HCT116 (cell line): Measurements from ENCODE around the gene NUP42. TPM values are rescaled to one million over a fixed set of nuclear protein-coding genes. Genes with fewer than 3 reads are reported as not detected.

Source experiments
- ATAC-seq: fragments of 200-7000 bp; cut with Tn5 transposase; 2 replicates; pipeline ENCODE4 v1.9.1; 2020; ENCODE audit warnings: mild to moderate bottlenecking, moderate library complexity
- BruUV-seq: library from RNA; stranded (reverse); fragments of 400-500 nt; replicated peaks from 2 replicates; lab custom pipeline; 2021; lab: Mats Ljungman, UMichigan
- CTCF ChIA-PET: fragments of 300-600 bp; sonication (Branson Sonifier 250); formaldehyde crosslinking; loops from one replicate; lab custom pipeline; 2021; ENCODE audit warnings: antibody characterized with exemption; lab: Charles Lee
- POLR2A ChIA-PET: fragments of 300-600, 350-600 bp; sonication (Branson Sonifier 250); formaldehyde crosslinking; loops from one replicate; lab custom pipeline; 2021; ENCODE audit warnings: antibody characterized with exemption; lab: Charles Lee
- RAD21 ChIA-PET, 2 experiments: fragments of 300-600 bp; sonication (Branson Sonifier 250); formaldehyde crosslinking; loops; one replicate each; lab custom pipeline; 2023; ENCODE audit warnings: low total read pairs in 2 of 2; ENCODE audit not compliant: uncharacterized antibody in 2 of 2, unreplicated experiment in 2 of 2, low non-redundant PET in 1 of 2; lab: Charles Lee
- DNase-seq: peaks from one replicate; pipeline ENCODE4 v3.0.0-alpha.2; 2010; ENCODE audit warnings: low read depth, low spot score
- H2AFZ ChIP-seq: fragments of 200-600 bp; shearing (Covaris generic), sonication (generic); 2 replicates; pipeline ENCODE4 v1.6.1; 2017; ENCODE audit warnings: low read depth, mixed run types, mixed read lengths, antibody characterized with exemption, low read length; ENCODE audit not compliant: poor library complexity, severe bottlenecking
- H3K27ac ChIP-seq: 2 replicates; pipeline ENCODE4 v1.5.1; 2012; ENCODE audit warnings: low read depth, low read length
- H3K27me3 ChIP-seq: fragments of 200-600 bp; sonication (generic); 2 replicates; pipeline ENCODE4 v1.6.1; 2016; ENCODE audit warnings: mixed run types, low read length, mixed read lengths; ENCODE audit not compliant: insufficient read depth
- H3K36me3 ChIP-seq, 2 experiments: fragments of 200-500 bp in 1 of 2; fragments of 200-600 bp in 1 of 2; sonication (Bioruptor generic) in 1 of 2; sonication (generic) in 1 of 2; 2 replicates each; pipeline versions ENCODE4 v1.5.1 to v1.6.1; 2014 to 2016; ENCODE audit warnings: low read length in 2 of 2, inconsistent platforms in 1 of 2, mixed read lengths in 1 of 2, mixed run types in 1 of 2; ENCODE audit not compliant: insufficient read depth in 2 of 2, control insufficient read depth in 1 of 2
- H3K4me1 ChIP-seq, 2 experiments: fragments of 200-600 bp in 1 of 2; sonication (generic) in 1 of 2; 2 replicates each; pipeline versions ENCODE4 v1.5.1 to v1.6.1; 2012 to 2017; ENCODE audit warnings: low read length in 2 of 2, inconsistent platforms in 1 of 2, mild to moderate bottlenecking in 1 of 2, mixed read lengths in 1 of 2, mixed run types in 1 of 2, moderate library complexity in 1 of 2; ENCODE audit not compliant: insufficient read depth in 2 of 2, control insufficient read depth in 1 of 2
- H3K4me2 ChIP-seq: fragments of 200-600 bp; sonication (generic); 2 replicates; pipeline ENCODE4 v1.6.1; 2017; ENCODE audit warnings: mixed run types, low read length, mixed read lengths
- H3K4me3 ChIP-seq, 2 experiments: fragments of 200-600 bp in 1 of 2; sonication (generic) in 1 of 2; replicated peaks in 1 of 2; 2 replicates each; pipeline ENCODE4 v1.5.1; 2011 to 2016; ENCODE audit warnings: low read length in 2 of 2, control low read depth in 1 of 2, low read depth in 1 of 2, mild to moderate bottlenecking in 1 of 2, mixed read lengths in 1 of 2, mixed run types in 1 of 2
- H3K79me2 ChIP-seq: fragments of 200-600 bp; sonication (generic); 2 replicates; pipeline ENCODE4 v1.6.1; 2017; ENCODE audit warnings: mild to moderate bottlenecking, mixed run types, low read length, moderate library complexity, mixed read lengths; ENCODE audit not compliant: insufficient read depth
- H3K9ac ChIP-seq: fragments of 200-600 bp; sonication (generic); 2 replicates; pipeline ENCODE4 v1.6.1; 2016; ENCODE audit warnings: low read length, mixed read lengths
- H3K9me2 ChIP-seq: fragments of 200-600 bp; sonication (generic), shearing (Covaris generic); 2 replicates; pipeline ENCODE4 v1.6.1; 2017; ENCODE audit warnings: mixed run types, mild to moderate bottlenecking, moderate library complexity; ENCODE audit not compliant: insufficient read depth
- H3K9me3 ChIP-seq, 2 experiments: fragments of 200-500 bp in 1 of 2; fragments of 200-600 bp in 1 of 2; sonication (Bioruptor generic) in 1 of 2; sonication (generic) in 1 of 2; 2 replicates each; pipeline ENCODE4 v1.6.1; 2014 to 2017; ENCODE audit warnings: low read length in 2 of 2, mixed read lengths in 2 of 2, inconsistent platforms in 1 of 2, low read depth in 1 of 2, mild to moderate bottlenecking in 1 of 2, mixed run types in 1 of 2, moderate library complexity in 1 of 2; ENCODE audit not compliant: control insufficient read depth in 1 of 2, insufficient read depth in 1 of 2
- H4K20me1 ChIP-seq: fragments of 200-600 bp; sonication (generic), shearing (Covaris generic); 2 replicates; pipeline ENCODE4 v1.6.1; 2017; ENCODE audit warnings: mixed run types, mild to moderate bottlenecking, moderate library complexity; ENCODE audit not compliant: insufficient read depth
- CBX3 ChIP-seq: IDR thresholded peaks from 2 replicates; pipeline ENCODE4 v1.6.1; 2012; ENCODE audit warnings: low read depth
- ELF1 ChIP-seq: IDR thresholded peaks from 2 replicates; pipeline ENCODE4 v1.6.1; 2012; ENCODE audit warnings: low read depth, borderline replicate concordance
- EZH2phosphoT487 ChIP-seq: fragments of 200-600 bp; IDR thresholded peaks from 2 replicates; pipeline ENCODE4 v1.6.1; 2018; ENCODE audit warnings: antibody characterized with exemption, borderline replicate concordance
- RAD21 ChIP-seq: IDR thresholded peaks from 2 replicates; pipeline ENCODE4 v1.6.1; 2012; ENCODE audit warnings: low read depth, mild to moderate bottlenecking
- REST ChIP-seq: IDR thresholded peaks from 2 replicates; pipeline ENCODE4 v1.6.1; 2012; ENCODE audit warnings: low read depth
- SIN3A ChIP-seq: IDR thresholded peaks from 2 replicates; pipeline ENCODE4 v1.6.1; 2012; ENCODE audit warnings: low read depth
- SRF ChIP-seq: IDR thresholded peaks from 2 replicates; pipeline ENCODE4 v1.6.1; 2012; ENCODE audit warnings: low read depth
- YY1 ChIP-seq: IDR thresholded peaks from 2 replicates; pipeline ENCODE4 v1.6.1; 2011; ENCODE audit warnings: low read length, low read depth, moderate library complexity, mild to moderate bottlenecking; ENCODE audit not compliant: insufficient replicate concordance; ENCODE audit errors: extremely low read depth
- intact Hi-C: fragments of 100-400 bp; cut with micrococcal nuclease; formaldehyde crosslinking; loops from 2 replicates; pipeline ENCODE4 v1.10.0; 2022
- total RNA-seq: library from RNA; stranded (reverse); gene quantifications from one replicate; pipeline ENCODE4 v1.2.1, GENCODE V29; 2021; ENCODE audit not compliant: unreplicated experiment

NUP42 gene
- total RNA-seq, 1 experiment from 2014 or later, result 36.5 TPM

GRCh38 chr7:23212841-23213240 is 31.0 kb downstream of the NUP42 start (continued):
- TF ChIP-seq RAD21, result no peak
- no peak for TF ChIP-seq ELF1
- no peak for TF ChIP-seq YY1
- no peak for TF ChIP-seq SRF

GRCh38 chr7:23213755-23214154 is 31.9 kb downstream of the NUP42 start:
- Histone ChIP-seq H3K4me3 (no peak overlapping the region), H3K4me1 (no peaks in the 10 kb centered on the region), H3K9ac (no peak overlapping the region), H3K9me2 (no peaks in the 10 kb centered on the region), H4K20me1 (no peaks in the 10 kb centered on the region), H3K4me2 (no peak overlapping the region), H3K27me3 (no peaks in the 10 kb centered on the region), H3K79me2 (no peaks in the 10 kb centered on the region), H2AFZ (no peak overlapping the region), H3K9me3 (no peaks in the 10 kb centered on the region), H3K27ac (no peak overlapping the region), H3K36me3 (no peaks in the 10 kb centered on the region)
- CTCF ChIA-PET, result no interaction called here
- TF ChIP-seq SIN3A (no peak), SRF (no peak), EZH2phosphoT487 (no peak), CBX3 (no peak), REST (no peak)
- intact Hi-C loops, result no loop called here
- RAD21 ChIA-PET, result no interaction called here
- no TSS peak for BruUV-seq
- DNase-seq, result no peak
- POLR2A ChIA-PET, result no interaction called here
- ATAC-seq, result no peak
